AG09309 (cell line): ENCODE measurements around the gene APOBEC3B.
"Not testable (repeated sequence)": the region's sequence is repeated elsewhere in the genome, so short reads cannot be mapped to it uniquely, and the experiment has no call there.

Experiments
- DNase-seq: peaks from one replicate; pipeline ENCODE4 v3.0.0-alpha.2; 2010; ENCODE audit warnings: low read depth
- H3K4me3 ChIP-seq: 2 replicates; pipeline ENCODE4 v1.5.1; 2011; ENCODE audit warnings: mild to moderate bottlenecking, low read depth, low read length, moderate library complexity; ENCODE audit not compliant: control insufficient read depth
- TF ChIP-seq, protein P1 (sequence below): IDR thresholded peaks from 2 replicates; pipeline ENCODE4 v1.5.1; 2011; ENCODE audit warnings: mild to moderate bottlenecking, low read depth, low read length, inconsistent platforms; ENCODE audit not compliant: insufficient read depth, control insufficient read depth; ENCODE audit errors: missing control alignments

The APOBEC3B gene

DNA sequence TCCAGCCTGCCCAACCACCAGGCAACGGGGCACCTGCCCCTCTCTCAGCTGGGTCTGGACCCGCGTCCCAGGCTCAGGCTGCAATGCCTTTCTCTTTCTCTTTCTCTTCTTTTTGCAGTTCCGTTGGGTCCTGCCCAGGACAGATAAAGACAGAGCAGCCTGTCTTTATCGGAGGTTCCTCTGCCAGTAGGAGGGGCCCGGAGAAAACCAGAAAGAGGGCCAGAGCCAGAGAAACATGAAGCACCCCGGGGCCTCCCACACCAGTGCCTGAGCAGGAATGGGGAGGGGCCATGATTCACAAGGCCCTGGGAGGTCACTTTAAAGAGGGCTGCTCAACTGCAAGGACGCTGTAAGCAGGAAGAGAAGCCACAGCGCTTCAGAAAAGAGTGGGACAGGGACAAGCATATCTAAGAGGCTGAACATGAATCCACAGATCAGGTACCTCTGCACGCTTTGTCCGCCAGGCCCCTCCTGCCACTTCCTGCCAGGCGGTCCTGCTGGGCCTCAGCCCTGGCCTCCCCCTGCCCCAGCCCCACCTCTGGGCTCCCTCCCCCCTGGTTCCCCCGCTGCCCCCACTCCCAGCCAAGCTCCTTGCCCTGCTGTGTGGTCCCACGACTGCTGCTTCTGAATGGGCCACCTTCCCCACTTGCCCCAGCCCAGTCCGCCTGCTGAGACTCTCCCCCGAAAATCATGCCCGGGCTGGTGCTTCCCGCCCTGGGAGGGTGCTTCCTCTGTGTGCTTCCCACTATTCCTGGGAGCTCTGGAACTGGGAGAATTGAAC, 32.0 kb downstream of the APOBEC3B start, which contains the start of gene APOBEC3C:
Gene APOBEC3C (plus strand): TSS at position 316 of the 781 bp plus-strand sequence. CDS start 106 bp downstream, at position 422.
- TF ChIP-seq, protein P1, sequence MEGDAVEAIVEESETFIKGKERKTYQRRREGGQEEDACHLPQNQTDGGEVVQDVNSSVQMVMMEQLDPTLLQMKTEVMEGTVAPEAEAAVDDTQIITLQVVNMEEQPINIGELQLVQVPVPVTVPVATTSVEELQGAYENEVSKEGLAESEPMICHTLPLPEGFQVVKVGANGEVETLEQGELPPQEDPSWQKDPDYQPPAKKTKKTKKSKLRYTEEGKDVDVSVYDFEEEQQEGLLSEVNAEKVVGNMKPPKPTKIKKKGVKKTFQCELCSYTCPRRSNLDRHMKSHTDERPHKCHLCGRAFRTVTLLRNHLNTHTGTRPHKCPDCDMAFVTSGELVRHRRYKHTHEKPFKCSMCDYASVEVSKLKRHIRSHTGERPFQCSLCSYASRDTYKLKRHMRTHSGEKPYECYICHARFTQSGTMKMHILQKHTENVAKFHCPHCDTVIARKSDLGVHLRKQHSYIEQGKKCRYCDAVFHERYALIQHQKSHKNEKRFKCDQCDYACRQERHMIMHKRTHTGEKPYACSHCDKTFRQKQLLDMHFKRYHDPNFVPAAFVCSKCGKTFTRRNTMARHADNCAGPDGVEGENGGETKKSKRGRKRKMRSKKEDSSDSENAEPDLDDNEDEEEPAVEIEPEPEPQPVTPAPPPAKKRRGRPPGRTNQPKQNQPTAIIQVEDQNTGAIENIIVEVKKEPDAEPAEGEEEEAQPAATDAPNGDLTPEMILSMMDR: peak; percentile 12
- H3K4me3 ChIP-seq: peak within 1 kb of the TSS; percentile 67
- DNase-seq: peak; percentile 63

DNA sequence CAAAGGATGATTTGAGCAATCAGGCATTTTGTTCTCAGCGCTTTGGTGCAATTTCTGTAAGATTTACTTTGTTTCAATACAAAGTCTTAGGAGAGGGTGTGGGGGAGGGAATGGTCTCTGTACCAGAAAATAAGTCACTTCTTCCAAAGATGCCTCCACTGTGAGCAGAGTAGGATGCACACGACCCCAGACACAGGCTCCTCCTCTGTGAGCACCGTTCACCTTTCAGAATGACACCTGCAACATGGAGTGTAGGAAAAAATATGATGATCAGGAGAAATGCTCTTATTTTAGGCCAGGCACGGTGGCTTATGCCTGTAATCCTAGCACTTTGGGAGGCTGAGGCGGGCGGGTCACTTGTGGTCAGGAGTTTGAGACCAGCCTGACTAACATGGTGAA, 32.6 kb downstream of the APOBEC3B start:
- not testable (repeated sequence) for DNase-seq
- H3K4me3 ChIP-seq: peak overlapping the region; percentile 67

DNA sequence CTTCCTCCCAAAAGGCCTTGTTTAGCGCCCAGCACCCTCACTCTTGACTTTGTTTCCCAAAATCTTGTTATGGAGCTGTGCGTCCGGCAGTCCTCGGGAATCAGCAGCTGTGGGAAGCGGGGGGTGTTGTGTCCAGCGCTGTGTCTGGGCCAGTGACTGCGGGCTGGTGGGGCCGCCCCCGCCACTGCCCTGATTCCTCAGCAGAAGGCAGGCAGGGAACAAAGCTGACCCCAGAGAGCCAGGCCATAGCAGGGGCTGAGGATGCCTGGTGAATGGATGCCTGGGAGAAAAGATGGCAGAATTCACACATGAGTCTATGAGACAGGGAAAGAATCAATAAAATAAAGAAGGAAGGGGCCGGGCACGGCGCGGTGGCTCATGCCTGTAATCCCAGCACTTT, 34.4 kb downstream of the APOBEC3B start:
- DNase-seq: no peak
- TF ChIP-seq, protein P1: no peak
- H3K4me3 ChIP-seq: no peak overlapping the region

DNA sequence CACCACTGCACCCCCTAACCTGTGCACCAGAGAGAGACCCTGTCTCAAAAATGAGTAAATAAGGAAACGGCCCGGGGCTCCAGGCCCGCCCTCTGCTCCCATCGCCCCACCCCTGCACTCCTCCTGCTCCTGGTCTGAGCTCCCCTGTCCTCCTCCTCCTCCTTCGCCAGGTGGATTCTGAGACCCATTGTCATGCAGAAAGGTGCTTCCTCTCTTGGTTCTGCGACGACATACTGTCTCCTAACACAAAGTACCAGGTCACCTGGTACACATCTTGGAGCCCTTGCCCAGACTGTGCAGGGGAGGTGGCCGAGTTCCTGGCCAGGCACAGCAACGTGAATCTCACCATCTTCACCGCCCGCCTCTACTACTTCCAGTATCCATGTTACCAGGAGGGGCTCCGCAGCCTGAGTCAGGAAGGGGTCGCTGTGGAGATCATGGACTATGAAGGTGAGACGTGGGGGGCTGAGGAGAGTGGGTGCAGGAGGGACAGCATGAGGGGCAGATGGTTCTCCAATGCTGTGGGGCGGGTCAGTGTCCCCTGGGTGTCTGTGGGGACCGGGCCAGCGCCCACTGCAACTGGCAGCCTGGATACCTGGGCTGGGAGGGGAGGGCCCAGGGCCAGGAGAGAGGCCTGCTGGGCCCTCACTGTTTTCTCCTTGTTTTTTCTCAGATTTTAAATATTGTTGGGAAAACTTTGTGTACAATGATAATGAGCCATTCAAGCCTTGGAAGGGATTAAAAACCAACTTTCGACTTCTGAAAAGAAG, 35.6 kb downstream of the APOBEC3B start:
- TF ChIP-seq, protein P1: no peak
- no peak overlapping the region for H3K4me3 ChIP-seq
- DNase-seq: no peak

DNA sequence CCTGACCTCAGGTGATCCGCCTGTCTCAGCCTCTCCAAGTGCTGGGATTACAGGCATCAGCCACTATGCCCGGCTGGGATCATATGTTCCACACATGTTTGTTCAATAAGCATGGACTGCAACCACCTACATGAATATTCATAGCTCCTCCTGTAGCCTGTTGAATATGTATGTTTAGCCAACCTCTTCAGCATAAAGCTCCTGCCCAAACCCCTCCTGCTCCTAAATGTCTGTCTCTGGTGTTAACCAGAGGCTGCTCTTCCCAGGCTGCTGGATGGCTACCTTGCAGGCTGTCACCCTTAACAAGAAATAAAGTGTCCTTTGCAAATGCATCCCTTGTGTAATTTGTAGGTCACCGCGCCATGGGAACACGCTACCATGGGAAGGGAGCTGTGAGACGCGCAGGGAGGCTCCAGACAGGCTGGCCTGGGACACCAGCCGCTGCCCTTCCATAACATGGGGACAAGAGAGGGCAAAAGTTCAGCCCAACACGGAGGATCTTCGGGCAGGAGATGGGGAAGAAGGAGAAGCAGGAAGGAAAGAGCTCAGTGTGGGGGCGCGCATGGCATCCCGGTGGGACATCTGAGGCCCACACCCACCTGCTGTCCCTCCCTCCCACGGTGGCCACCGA, 38.0 kb downstream of the APOBEC3B start:
- not testable (repeated sequence) for DNase-seq, H3K4me3 ChIP-seq

DNA sequence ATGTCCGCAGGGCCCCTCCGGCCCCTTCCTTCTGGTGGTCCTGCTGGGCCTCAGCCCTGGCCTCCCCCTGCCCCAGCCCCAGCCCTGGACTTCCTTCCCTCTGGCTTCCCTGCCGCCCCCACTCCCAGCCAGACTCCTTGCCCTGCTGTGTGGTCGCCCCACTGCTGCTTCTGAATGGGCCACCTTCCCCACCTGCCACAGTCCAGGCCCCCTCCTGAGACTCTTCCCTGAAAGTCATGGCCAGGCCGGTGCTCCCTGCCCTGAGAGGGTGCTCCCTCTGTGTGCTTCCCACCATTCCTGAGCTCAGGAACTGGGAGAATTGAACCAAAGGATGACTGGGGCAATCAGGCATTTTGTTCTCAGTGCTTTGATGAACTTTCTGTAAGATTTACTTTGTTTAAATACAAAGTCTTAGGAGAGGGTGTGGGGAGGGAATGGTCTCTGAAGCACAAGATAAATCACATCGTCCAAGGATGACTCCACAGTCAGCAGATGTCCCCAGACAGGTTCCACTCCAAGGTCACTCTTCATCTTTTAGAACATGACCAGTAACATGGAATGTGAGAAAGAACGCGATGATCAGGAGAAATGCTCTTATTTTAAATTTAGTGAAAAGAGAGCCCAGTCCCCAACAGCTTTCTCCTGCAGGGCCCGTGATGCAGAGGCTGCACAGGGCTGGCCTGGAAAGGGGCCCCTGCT, 39.6 kb downstream of the APOBEC3B start:
- DNase-seq: no peak
- TF ChIP-seq, protein P1: no peak
- peak overlapping the region; percentile 39 for H3K4me3 ChIP-seq

DNA sequence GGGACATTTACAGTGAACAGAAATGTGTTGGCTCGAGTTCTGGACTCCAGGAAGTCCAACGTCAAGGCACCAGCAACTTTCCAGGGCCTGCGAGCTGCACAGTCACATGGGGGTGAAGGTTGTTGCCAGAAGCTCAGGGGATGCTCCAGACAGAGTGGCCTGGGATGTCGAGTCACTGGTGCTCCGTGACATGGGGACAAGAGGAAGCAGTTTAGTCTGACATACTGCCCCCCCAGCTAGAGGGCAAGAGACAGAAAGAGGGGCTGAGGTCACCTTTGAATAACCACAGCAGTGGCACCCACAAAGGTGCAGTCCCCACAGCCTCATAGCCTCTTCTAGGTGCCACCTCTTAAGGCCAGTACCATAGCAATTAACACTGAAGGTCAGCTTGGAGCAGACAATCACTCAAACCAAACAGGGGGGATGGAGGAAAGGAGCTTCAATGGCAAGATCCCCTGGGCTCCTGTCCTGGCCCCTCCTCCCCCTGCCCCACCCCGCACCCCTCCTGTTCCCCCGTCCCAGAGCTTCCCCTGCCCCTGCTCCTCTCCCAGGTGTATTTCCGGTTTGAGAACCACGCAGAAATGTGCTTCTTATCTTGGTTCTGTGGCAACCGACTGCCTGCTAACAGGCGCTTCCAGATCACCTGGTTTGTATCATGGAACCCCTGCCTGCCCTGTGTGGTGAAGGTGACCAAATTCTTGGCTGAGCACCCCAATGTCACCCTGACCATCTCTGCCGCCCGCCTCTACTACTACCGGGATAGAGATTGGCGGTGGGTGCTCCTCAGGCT, 42.6 kb downstream of the APOBEC3B start:
- no peak for DNase-seq
- TF ChIP-seq, protein P1: no peak
- H3K4me3 ChIP-seq: no peak overlapping the region
